ENCODE results near the gene CAMK2D. TPM values are rescaled to one million over a fixed set of nuclear protein-coding genes. Genes with fewer than 3 reads are reported as not detected.

Gene CAMK2D
- total RNA-seq, 4 donors from 2014 or later: 57.3 to 78.4 (median 61.8) TPM

- DNase-seq: no peak
- no peak overlapping the region for H3K27ac ChIP-seq
- no peak overlapping the region for H3K4me3 ChIP-seq (replicated peaks in 1 of 3)
- intact Hi-C loops (cut with DNase I): no loop called here
- H3K27me3 ChIP-seq: no peaks in the 10 kb centered on the region
- H3K36me3 ChIP-seq: no peaks in the 10 kb centered on the region
- H3K9me3 ChIP-seq: no peaks in the 10 kb centered on the region
- TF ChIP-seq, protein P1, sequence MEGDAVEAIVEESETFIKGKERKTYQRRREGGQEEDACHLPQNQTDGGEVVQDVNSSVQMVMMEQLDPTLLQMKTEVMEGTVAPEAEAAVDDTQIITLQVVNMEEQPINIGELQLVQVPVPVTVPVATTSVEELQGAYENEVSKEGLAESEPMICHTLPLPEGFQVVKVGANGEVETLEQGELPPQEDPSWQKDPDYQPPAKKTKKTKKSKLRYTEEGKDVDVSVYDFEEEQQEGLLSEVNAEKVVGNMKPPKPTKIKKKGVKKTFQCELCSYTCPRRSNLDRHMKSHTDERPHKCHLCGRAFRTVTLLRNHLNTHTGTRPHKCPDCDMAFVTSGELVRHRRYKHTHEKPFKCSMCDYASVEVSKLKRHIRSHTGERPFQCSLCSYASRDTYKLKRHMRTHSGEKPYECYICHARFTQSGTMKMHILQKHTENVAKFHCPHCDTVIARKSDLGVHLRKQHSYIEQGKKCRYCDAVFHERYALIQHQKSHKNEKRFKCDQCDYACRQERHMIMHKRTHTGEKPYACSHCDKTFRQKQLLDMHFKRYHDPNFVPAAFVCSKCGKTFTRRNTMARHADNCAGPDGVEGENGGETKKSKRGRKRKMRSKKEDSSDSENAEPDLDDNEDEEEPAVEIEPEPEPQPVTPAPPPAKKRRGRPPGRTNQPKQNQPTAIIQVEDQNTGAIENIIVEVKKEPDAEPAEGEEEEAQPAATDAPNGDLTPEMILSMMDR (IDR thresholded peaks at IDR 0.05): no peak
- TF ChIP-seq POLR2A (IDR thresholded peaks at IDR 0.05): no peak
- 95 to 98% methylated on average over 3 of the region's 3 CpGs for WGBS, 2 donors
- no peaks in the 10 kb centered on the region for H3K4me1 ChIP-seq
These were observed 257.1 kb downstream of the CAMK2D start for GRCh38 chr4:113504422-113504821.

DNA sequence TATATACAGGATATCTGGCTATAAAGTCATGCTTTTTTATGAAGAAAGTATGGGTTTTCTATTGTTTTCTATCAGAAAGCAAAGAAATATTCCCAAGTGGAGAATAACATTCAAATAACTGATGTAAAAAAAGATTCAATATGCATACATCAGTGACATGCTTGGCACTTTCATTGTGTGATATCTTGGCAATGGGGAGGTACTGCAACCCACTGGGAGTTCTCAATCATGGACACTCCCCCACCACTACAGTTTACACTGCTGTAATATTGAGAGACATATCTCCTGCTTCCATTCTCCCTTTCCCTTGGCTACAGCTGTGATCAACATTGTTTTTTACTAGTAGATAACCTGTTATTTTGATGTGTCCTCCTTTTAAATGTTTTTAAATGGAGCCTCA is 257.8 kb downstream of the CAMK2D start:
- intact Hi-C loops (cut with DNase I): no loop called here
- H3K27me3 ChIP-seq: no peaks in the 10 kb centered on the region
- H3K9me3 ChIP-seq: no peaks in the 10 kb centered on the region
- no peak overlapping the region for H3K4me3 ChIP-seq (replicated peaks in 1 of 3)
- no peaks in the 10 kb centered on the region for H3K4me1 ChIP-seq
- H3K36me3 ChIP-seq: no peaks in the 10 kb centered on the region
- DNase-seq: no peak
- TF ChIP-seq POLR2A (IDR thresholded peaks at IDR 0.05): no peak
- H3K27ac ChIP-seq: no peak overlapping the region

- no peak for DNase-seq
- no peak for TF ChIP-seq POLR2A (IDR thresholded peaks at IDR 0.05)
- TF ChIP-seq, protein P1 (IDR thresholded peaks at IDR 0.05): no peak
- H3K27me3 ChIP-seq: no peaks in the 10 kb centered on the region
- 97 to 98% methylated on average over 3 of the region's 3 CpGs for WGBS, 2 donors
- no peak overlapping the region for H3K4me3 ChIP-seq (replicated peaks in 1 of 3)
- H3K4me1 ChIP-seq: no peaks in the 10 kb centered on the region
- no peaks in the 10 kb centered on the region for H3K36me3 ChIP-seq
- no peaks in the 10 kb centered on the region for H3K9me3 ChIP-seq
- no peak overlapping the region for H3K27ac ChIP-seq
- intact Hi-C loops (cut with DNase I): no loop called here
These were observed 258.6 kb downstream of the CAMK2D start for GRCh38 chr4:113502906-113503305.

GRCh38 chr4:113502476-113502875 is 259.1 kb downstream of the CAMK2D start:
- intact Hi-C loops (cut with DNase I): no loop called here
- no peaks in the 10 kb centered on the region for H3K4me1 ChIP-seq
- no peaks in the 10 kb centered on the region for H3K27me3 ChIP-seq
- H3K27ac ChIP-seq: no peak overlapping the region
- WGBS, 2 donors: 99 to 100% methylated on average over 1 of the region's 1 CpG
- no peaks in the 10 kb centered on the region for H3K9me3 ChIP-seq
- H3K36me3 ChIP-seq: no peaks in the 10 kb centered on the region
- TF ChIP-seq, protein P1 (IDR thresholded peaks at IDR 0.05): no peak
- TF ChIP-seq POLR2A (IDR thresholded peaks at IDR 0.05): no peak
- no peak overlapping the region for H3K4me3 ChIP-seq (replicated peaks in 1 of 3)
- DNase-seq: no peak

- Histone ChIP-seq H3K9me3 (no peaks in the 10 kb centered on the region), H3K36me3 (no peaks in the 10 kb centered on the region), H3K27ac (no peak overlapping the region), H3K4me1 (no peaks in the 10 kb centered on the region), H3K27me3 (no peaks in the 10 kb centered on the region), H3K4me3 (replicated peaks in 1 of 3) (no peak overlapping the region)
- no peak for TF ChIP-seq POLR2A (IDR thresholded peaks at IDR 0.05)
- TF ChIP-seq, protein P1 (IDR thresholded peaks at IDR 0.05): no peak
- WGBS, 2 donors: 95 to 99% methylated on average over 4 of the region's 4 CpGs
- intact Hi-C loops (cut with DNase I): no loop called here
- DNase-seq: no peak
These were observed 261.1 kb downstream of the CAMK2D start for GRCh38 chr4:113500424-113500823.

DNA sequence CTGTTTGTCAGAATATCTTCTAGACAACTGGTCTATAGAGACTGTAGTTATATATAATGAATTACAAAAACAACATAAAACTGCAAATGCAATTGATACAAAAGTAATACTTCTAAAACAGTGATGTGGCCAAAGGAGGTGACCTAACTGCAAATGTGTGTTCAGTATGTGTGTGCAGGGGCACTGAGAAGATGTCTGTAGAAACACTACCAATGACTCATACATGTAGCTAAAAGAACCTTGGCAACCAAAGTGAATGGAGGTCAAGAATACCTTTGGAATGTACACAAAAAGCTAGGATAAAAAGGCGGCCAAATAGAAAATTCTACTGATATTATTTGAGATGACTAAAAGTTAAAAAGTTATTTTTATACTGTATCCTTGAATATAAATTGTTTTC is 261.8 kb downstream of the CAMK2D start:
- no peak overlapping the region for H3K4me3 ChIP-seq (replicated peaks in 1 of 3)
- WGBS, 2 donors: 86 to 95% methylated on average over 1 of the region's 1 CpG
- H3K36me3 ChIP-seq: no peaks in the 10 kb centered on the region
- no peaks in the 10 kb centered on the region for H3K9me3 ChIP-seq
- DNase-seq: no peak
- TF ChIP-seq POLR2A (IDR thresholded peaks at IDR 0.05): no peak
- TF ChIP-seq, protein P1 (IDR thresholded peaks at IDR 0.05): no peak
- H3K27ac ChIP-seq: no peak overlapping the region
- intact Hi-C loops (cut with DNase I): no loop called here
- H3K4me1 ChIP-seq: no peaks in the 10 kb centered on the region
- H3K27me3 ChIP-seq: no peaks in the 10 kb centered on the region

Data from thyroid gland (tissue), 4 donors.